HCT116 (cell line): ENCODE results near the gene CYP11A1. TPM values are rescaled to one million over a fixed set of nuclear protein-coding genes. Genes with fewer than 3 reads are reported as not detected.

Experiments used
- ATAC-seq: fragments of 200-7000 bp; cut with Tn5 transposase; 2 replicates; pipeline ENCODE4 v1.9.1; 2020; ENCODE audit warnings: mild to moderate bottlenecking, moderate library complexity
- BruUV-seq: library from RNA; stranded (reverse); fragments of 400-500 nt; replicated peaks from 2 replicates; lab custom pipeline; 2021; lab: Mats Ljungman, UMichigan
- CTCF ChIA-PET: fragments of 300-600 bp; sonication (Branson Sonifier 250); formaldehyde crosslinking; loops from one replicate; lab custom pipeline; 2021; ENCODE audit warnings: antibody characterized with exemption; lab: Charles Lee
- POLR2A ChIA-PET: fragments of 300-600, 350-600 bp; sonication (Branson Sonifier 250); formaldehyde crosslinking; loops from one replicate; lab custom pipeline; 2021; ENCODE audit warnings: antibody characterized with exemption; lab: Charles Lee
- RAD21 ChIA-PET, 2 experiments: fragments of 300-600 bp; sonication (Branson Sonifier 250); formaldehyde crosslinking; loops; one replicate each; lab custom pipeline; 2023; ENCODE audit warnings: low total read pairs in 2 of 2; ENCODE audit not compliant: uncharacterized antibody in 2 of 2, unreplicated experiment in 2 of 2, low non-redundant PET in 1 of 2; lab: Charles Lee
- DNase-seq: peaks from one replicate; pipeline ENCODE4 v3.0.0-alpha.2; 2010; ENCODE audit warnings: low read depth, low spot score
- H2AFZ ChIP-seq: fragments of 200-600 bp; shearing (Covaris generic), sonication (generic); 2 replicates; pipeline ENCODE4 v1.6.1; 2017; ENCODE audit warnings: low read depth, mixed run types, mixed read lengths, antibody characterized with exemption, low read length; ENCODE audit not compliant: poor library complexity, severe bottlenecking
- H3K27ac ChIP-seq: 2 replicates; pipeline ENCODE4 v1.5.1; 2012; ENCODE audit warnings: low read depth, low read length
- H3K27me3 ChIP-seq: fragments of 200-600 bp; sonication (generic); 2 replicates; pipeline ENCODE4 v1.6.1; 2016; ENCODE audit warnings: mixed run types, low read length, mixed read lengths; ENCODE audit not compliant: insufficient read depth
- H3K36me3 ChIP-seq, 2 experiments: fragments of 200-500 bp in 1 of 2; fragments of 200-600 bp in 1 of 2; sonication (Bioruptor generic) in 1 of 2; sonication (generic) in 1 of 2; 2 replicates each; pipeline versions ENCODE4 v1.5.1 to v1.6.1; 2014 to 2016; ENCODE audit warnings: low read length in 2 of 2, inconsistent platforms in 1 of 2, mixed read lengths in 1 of 2, mixed run types in 1 of 2; ENCODE audit not compliant: insufficient read depth in 2 of 2, control insufficient read depth in 1 of 2
- H3K4me1 ChIP-seq, 2 experiments: fragments of 200-600 bp in 1 of 2; sonication (generic) in 1 of 2; 2 replicates each; pipeline versions ENCODE4 v1.5.1 to v1.6.1; 2012 to 2017; ENCODE audit warnings: low read length in 2 of 2, inconsistent platforms in 1 of 2, mild to moderate bottlenecking in 1 of 2, mixed read lengths in 1 of 2, mixed run types in 1 of 2, moderate library complexity in 1 of 2; ENCODE audit not compliant: insufficient read depth in 2 of 2, control insufficient read depth in 1 of 2
- H3K4me2 ChIP-seq: fragments of 200-600 bp; sonication (generic); 2 replicates; pipeline ENCODE4 v1.6.1; 2017; ENCODE audit warnings: mixed run types, low read length, mixed read lengths
- H3K4me3 ChIP-seq, 2 experiments: fragments of 200-600 bp in 1 of 2; sonication (generic) in 1 of 2; replicated peaks in 1 of 2; 2 replicates each; pipeline ENCODE4 v1.5.1; 2011 to 2016; ENCODE audit warnings: low read length in 2 of 2, control low read depth in 1 of 2, low read depth in 1 of 2, mild to moderate bottlenecking in 1 of 2, mixed read lengths in 1 of 2, mixed run types in 1 of 2
- H3K79me2 ChIP-seq: fragments of 200-600 bp; sonication (generic); 2 replicates; pipeline ENCODE4 v1.6.1; 2017; ENCODE audit warnings: mild to moderate bottlenecking, mixed run types, low read length, moderate library complexity, mixed read lengths; ENCODE audit not compliant: insufficient read depth
- H3K9ac ChIP-seq: fragments of 200-600 bp; sonication (generic); 2 replicates; pipeline ENCODE4 v1.6.1; 2016; ENCODE audit warnings: low read length, mixed read lengths
- H3K9me2 ChIP-seq: fragments of 200-600 bp; sonication (generic), shearing (Covaris generic); 2 replicates; pipeline ENCODE4 v1.6.1; 2017; ENCODE audit warnings: mixed run types, mild to moderate bottlenecking, moderate library complexity; ENCODE audit not compliant: insufficient read depth
- H3K9me3 ChIP-seq, 2 experiments: fragments of 200-500 bp in 1 of 2; fragments of 200-600 bp in 1 of 2; sonication (Bioruptor generic) in 1 of 2; sonication (generic) in 1 of 2; 2 replicates each; pipeline ENCODE4 v1.6.1; 2014 to 2017; ENCODE audit warnings: low read length in 2 of 2, mixed read lengths in 2 of 2, inconsistent platforms in 1 of 2, low read depth in 1 of 2, mild to moderate bottlenecking in 1 of 2, mixed run types in 1 of 2, moderate library complexity in 1 of 2; ENCODE audit not compliant: control insufficient read depth in 1 of 2, insufficient read depth in 1 of 2
- H4K20me1 ChIP-seq: fragments of 200-600 bp; sonication (generic), shearing (Covaris generic); 2 replicates; pipeline ENCODE4 v1.6.1; 2017; ENCODE audit warnings: mixed run types, mild to moderate bottlenecking, moderate library complexity; ENCODE audit not compliant: insufficient read depth
- CBX3 ChIP-seq: IDR thresholded peaks from 2 replicates; pipeline ENCODE4 v1.6.1; 2012; ENCODE audit warnings: low read depth
- CEBPB ChIP-seq: IDR thresholded peaks from 2 replicates; pipeline ENCODE4 v1.6.1; 2012; ENCODE audit warnings: low read depth
- EGR1 ChIP-seq: IDR thresholded peaks from 2 replicates; pipeline ENCODE4 v1.6.1; 2012; ENCODE audit warnings: low read depth
- ELF1 ChIP-seq: IDR thresholded peaks from 2 replicates; pipeline ENCODE4 v1.6.1; 2012; ENCODE audit warnings: low read depth, borderline replicate concordance
- EZH2phosphoT487 ChIP-seq: fragments of 200-600 bp; IDR thresholded peaks from 2 replicates; pipeline ENCODE4 v1.6.1; 2018; ENCODE audit warnings: antibody characterized with exemption, borderline replicate concordance
- FOSL1 ChIP-seq: IDR thresholded peaks from 2 replicates; pipeline ENCODE4 v1.6.1; 2012; ENCODE audit warnings: low read depth
- JUND ChIP-seq: IDR thresholded peaks from 2 replicates; pipeline ENCODE4 v1.6.1; 2012
- POLR2A ChIP-seq: IDR thresholded peaks from 2 replicates; pipeline ENCODE4 v1.7.0; 2011; ENCODE audit warnings: borderline replicate concordance; ENCODE audit not compliant: insufficient read depth, insufficient read length; ENCODE audit errors: extremely low read depth
- RAD21 ChIP-seq: IDR thresholded peaks from 2 replicates; pipeline ENCODE4 v1.6.1; 2012; ENCODE audit warnings: low read depth, mild to moderate bottlenecking
- SIN3A ChIP-seq: IDR thresholded peaks from 2 replicates; pipeline ENCODE4 v1.6.1; 2012; ENCODE audit warnings: low read depth
- SRF ChIP-seq: IDR thresholded peaks from 2 replicates; pipeline ENCODE4 v1.6.1; 2012; ENCODE audit warnings: low read depth
- TCF7L2 ChIP-seq: IDR thresholded peaks from 2 replicates; pipeline ENCODE4 v1.7.0; 2011; ENCODE audit warnings: borderline replicate concordance, inconsistent platforms; ENCODE audit not compliant: insufficient read depth, insufficient read length; ENCODE audit errors: extremely low read depth
- YY1 ChIP-seq: IDR thresholded peaks from 2 replicates; pipeline ENCODE4 v1.6.1; 2011; ENCODE audit warnings: low read length, low read depth, moderate library complexity, mild to moderate bottlenecking; ENCODE audit not compliant: insufficient replicate concordance; ENCODE audit errors: extremely low read depth
- ZNF274 ChIP-seq: fragments of 200-500 bp; sonication (Bioruptor generic); IDR thresholded peaks from 2 replicates; pipeline ENCODE4 v1.6.1; 2014; ENCODE audit warnings: mild to moderate bottlenecking, low read depth, low read length, inconsistent platforms
- intact Hi-C: fragments of 100-400 bp; cut with micrococcal nuclease; formaldehyde crosslinking; loops from 2 replicates; pipeline ENCODE4 v1.10.0; 2022
- total RNA-seq: library from RNA; stranded (reverse); gene quantifications from one replicate; pipeline ENCODE4 v1.2.1, GENCODE V29; 2021; ENCODE audit not compliant: unreplicated experiment
- TF ChIP-seq, protein P1 (sequence below): IDR thresholded peaks from 2 replicates; pipeline ENCODE4 v1.6.1; 2011; ENCODE audit warnings: mild to moderate bottlenecking, low read length, moderate library complexity; ENCODE audit not compliant: insufficient replicate concordance; ENCODE audit errors: extremely low read depth
- TF ChIP-seq, protein P2 (sequence below): IDR thresholded peaks from 2 replicates; pipeline ENCODE4 v1.6.1; 2012
- TF ChIP-seq, protein P3 (sequence below): IDR thresholded peaks from 2 replicates; pipeline ENCODE4 v1.6.1; 2012
- TF ChIP-seq, protein P4 (sequence below): IDR thresholded peaks from 2 replicates; pipeline ENCODE4 v1.6.1; 2012; ENCODE audit warnings: low read depth
- TF ChIP-seq, protein P5 (sequence below), 3 experiments: fragments of 200-600 bp in 1 of 3; sonication (generic) in 1 of 3; IDR thresholded peaks in 2 of 3; conservative IDR thresholded peaks in 1 of 3; 2 replicates each; pipeline ENCODE4 v1.5.1; 2012 to 2017; ENCODE audit warnings: low read depth in 2 of 3, low read length in 2 of 3, antibody characterized with exemption in 1 of 3, borderline replicate concordance in 1 of 3, control low read depth in 1 of 3, mild to moderate bottlenecking in 1 of 3, mixed read lengths in 1 of 3, mixed run types in 1 of 3, moderate library complexity in 1 of 3; ENCODE audit not compliant: insufficient read depth in 1 of 3

CYP11A1 gene
- total RNA-seq, 1 experiment from 2014 or later, result 0.57 TPM

DNA sequence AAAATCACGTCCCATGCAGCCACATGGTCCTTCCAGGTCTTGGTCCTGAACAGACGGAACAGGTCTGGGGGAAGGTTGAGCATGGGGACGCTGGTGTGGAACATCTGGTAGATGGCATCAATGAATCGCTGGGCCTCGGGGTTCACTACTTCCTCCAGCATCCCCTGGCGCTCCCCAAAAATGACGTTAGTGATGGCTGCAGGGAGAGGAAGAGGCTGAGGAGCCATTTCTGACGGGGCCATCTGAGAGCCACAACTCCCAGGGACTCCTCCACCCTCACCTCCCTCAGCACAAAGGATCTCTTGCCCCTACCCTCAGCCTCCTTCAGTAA lies 23.7 kb downstream of the CYP11A1 start:
- no peaks in the 10 kb centered on the region for H3K27me3 ChIP-seq
- no TSS peak for BruUV-seq
- H3K9ac ChIP-seq, result no peak overlapping the region
- TF ChIP-seq JUND (no peak), CEBPB (no peak), CBX3 (no peak), SRF (no peak), EZH2phosphoT487 (no peak), TCF7L2 (no peak), YY1 (no peak), ZNF274 (no peak), FOSL1 (no peak), POLR2A (no peak), RAD21 (no peak), SIN3A (no peak), EGR1 (no peak), ELF1 (no peak)
- TF ChIP-seq, protein P1, sequence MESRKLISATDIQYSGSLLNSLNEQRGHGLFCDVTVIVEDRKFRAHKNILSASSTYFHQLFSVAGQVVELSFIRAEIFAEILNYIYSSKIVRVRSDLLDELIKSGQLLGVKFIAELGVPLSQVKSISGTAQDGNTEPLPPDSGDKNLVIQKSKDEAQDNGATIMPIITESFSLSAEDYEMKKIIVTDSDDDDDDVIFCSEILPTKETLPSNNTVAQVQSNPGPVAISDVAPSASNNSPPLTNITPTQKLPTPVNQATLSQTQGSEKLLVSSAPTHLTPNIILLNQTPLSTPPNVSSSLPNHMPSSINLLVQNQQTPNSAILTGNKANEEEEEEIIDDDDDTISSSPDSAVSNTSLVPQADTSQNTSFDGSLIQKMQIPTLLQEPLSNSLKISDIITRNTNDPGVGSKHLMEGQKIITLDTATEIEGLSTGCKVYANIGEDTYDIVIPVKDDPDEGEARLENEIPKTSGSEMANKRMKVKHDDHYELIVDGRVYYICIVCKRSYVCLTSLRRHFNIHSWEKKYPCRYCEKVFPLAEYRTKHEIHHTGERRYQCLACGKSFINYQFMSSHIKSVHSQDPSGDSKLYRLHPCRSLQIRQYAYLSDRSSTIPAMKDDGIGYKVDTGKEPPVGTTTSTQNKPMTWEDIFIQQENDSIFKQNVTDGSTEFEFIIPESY, result no peak
- TF ChIP-seq, protein P2, sequence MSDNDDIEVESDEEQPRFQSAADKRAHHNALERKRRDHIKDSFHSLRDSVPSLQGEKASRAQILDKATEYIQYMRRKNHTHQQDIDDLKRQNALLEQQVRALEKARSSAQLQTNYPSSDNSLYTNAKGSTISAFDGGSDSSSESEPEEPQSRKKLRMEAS, result no peak
- TF ChIP-seq, protein P3, sequence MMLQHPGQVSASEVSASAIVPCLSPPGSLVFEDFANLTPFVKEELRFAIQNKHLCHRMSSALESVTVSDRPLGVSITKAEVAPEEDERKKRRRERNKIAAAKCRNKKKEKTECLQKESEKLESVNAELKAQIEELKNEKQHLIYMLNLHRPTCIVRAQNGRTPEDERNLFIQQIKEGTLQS, result no peak
- TF ChIP-seq, protein P4, sequence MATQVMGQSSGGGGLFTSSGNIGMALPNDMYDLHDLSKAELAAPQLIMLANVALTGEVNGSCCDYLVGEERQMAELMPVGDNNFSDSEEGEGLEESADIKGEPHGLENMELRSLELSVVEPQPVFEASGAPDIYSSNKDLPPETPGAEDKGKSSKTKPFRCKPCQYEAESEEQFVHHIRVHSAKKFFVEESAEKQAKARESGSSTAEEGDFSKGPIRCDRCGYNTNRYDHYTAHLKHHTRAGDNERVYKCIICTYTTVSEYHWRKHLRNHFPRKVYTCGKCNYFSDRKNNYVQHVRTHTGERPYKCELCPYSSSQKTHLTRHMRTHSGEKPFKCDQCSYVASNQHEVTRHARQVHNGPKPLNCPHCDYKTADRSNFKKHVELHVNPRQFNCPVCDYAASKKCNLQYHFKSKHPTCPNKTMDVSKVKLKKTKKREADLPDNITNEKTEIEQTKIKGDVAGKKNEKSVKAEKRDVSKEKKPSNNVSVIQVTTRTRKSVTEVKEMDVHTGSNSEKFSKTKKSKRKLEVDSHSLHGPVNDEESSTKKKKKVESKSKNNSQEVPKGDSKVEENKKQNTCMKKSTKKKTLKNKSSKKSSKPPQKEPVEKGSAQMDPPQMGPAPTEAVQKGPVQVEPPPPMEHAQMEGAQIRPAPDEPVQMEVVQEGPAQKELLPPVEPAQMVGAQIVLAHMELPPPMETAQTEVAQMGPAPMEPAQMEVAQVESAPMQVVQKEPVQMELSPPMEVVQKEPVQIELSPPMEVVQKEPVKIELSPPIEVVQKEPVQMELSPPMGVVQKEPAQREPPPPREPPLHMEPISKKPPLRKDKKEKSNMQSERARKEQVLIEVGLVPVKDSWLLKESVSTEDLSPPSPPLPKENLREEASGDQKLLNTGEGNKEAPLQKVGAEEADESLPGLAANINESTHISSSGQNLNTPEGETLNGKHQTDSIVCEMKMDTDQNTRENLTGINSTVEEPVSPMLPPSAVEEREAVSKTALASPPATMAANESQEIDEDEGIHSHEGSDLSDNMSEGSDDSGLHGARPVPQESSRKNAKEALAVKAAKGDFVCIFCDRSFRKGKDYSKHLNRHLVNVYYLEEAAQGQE, result no peak
- TF ChIP-seq, protein P5, sequence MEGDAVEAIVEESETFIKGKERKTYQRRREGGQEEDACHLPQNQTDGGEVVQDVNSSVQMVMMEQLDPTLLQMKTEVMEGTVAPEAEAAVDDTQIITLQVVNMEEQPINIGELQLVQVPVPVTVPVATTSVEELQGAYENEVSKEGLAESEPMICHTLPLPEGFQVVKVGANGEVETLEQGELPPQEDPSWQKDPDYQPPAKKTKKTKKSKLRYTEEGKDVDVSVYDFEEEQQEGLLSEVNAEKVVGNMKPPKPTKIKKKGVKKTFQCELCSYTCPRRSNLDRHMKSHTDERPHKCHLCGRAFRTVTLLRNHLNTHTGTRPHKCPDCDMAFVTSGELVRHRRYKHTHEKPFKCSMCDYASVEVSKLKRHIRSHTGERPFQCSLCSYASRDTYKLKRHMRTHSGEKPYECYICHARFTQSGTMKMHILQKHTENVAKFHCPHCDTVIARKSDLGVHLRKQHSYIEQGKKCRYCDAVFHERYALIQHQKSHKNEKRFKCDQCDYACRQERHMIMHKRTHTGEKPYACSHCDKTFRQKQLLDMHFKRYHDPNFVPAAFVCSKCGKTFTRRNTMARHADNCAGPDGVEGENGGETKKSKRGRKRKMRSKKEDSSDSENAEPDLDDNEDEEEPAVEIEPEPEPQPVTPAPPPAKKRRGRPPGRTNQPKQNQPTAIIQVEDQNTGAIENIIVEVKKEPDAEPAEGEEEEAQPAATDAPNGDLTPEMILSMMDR (IDR thresholded peaks at IDR 0.05 in 2 of 3, conservative IDR thresholded peaks at IDR 0.05 in 1 of 3; ENCODE audit: borderline replicate concordance in 1 of 3, insufficient read depth in 1 of 3, low read depth in 2 of 3, low read length in 2 of 3), result no peak
- no peak overlapping the region for H3K4me2 ChIP-seq
- DNase-seq (no peak), ATAC-seq (no peak)
- no peak overlapping the region for H2AFZ ChIP-seq
- H3K79me2 ChIP-seq, result no peaks in the 10 kb centered on the region
- intact Hi-C loops, result no loop called here
- POLR2A ChIA-PET, result no interaction called here
- H4K20me1 ChIP-seq, result no peaks in the 10 kb centered on the region
- H3K4me3 ChIP-seq, result no peak overlapping the region
- H3K9me2 ChIP-seq, result no peaks in the 10 kb centered on the region
- no peak overlapping the region for H3K27ac ChIP-seq
- no peaks in the 10 kb centered on the region for H3K9me3 ChIP-seq
- CTCF ChIA-PET, result no interaction called here
- RAD21 ChIA-PET, result no interaction called here
- peaks cover 0 to 6% of the 10 kb centered on the region in 2 experiments; a peak in 1 of 4 replicates for H3K4me1 ChIP-seq
- no peaks in the 10 kb centered on the region for H3K36me3 ChIP-seq
